ENCODE results near the gene MXRA8.
A peak's percentile ranks its signal among the peaks of the same experiment; 100 is the strongest.

Gene MXRA8

DNA sequence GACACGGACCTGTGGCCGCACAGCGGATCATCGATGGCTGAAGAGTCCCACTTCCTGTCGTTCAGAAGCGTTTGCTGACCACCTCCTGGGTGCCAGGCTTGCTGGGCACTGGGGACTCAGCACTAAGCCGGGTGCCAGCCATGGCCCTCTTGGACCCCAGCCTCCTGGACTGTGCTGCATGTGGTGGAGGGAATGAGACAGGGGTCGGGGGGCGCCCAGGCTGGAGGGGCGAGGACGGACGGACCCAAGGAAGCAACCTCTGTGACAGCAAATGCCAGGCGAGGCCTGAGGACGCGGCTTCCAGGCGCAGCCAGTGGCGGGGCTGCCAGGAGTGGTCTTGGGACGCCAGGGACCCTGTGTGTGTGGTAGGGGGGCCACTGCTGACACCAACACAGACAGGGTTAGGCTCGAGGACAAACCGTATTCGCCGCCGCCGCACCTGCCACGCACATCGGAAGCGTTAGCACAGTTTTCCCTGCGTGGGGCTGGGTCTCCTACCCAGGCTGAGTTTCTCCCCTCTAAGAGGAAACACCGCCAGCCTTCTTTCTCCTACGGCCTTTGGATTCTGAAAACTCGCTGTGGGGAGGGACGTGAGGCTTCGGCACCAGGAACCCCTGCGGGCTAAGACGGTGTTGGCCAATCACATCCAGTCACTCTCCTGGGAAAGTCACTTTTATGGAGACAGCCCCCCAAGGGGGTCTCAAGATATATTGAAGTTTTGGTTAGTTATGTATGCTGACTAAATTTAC lies 3.1 kb upstream of the MXRA8 start:
- TF ChIP-seq, protein P1, sequence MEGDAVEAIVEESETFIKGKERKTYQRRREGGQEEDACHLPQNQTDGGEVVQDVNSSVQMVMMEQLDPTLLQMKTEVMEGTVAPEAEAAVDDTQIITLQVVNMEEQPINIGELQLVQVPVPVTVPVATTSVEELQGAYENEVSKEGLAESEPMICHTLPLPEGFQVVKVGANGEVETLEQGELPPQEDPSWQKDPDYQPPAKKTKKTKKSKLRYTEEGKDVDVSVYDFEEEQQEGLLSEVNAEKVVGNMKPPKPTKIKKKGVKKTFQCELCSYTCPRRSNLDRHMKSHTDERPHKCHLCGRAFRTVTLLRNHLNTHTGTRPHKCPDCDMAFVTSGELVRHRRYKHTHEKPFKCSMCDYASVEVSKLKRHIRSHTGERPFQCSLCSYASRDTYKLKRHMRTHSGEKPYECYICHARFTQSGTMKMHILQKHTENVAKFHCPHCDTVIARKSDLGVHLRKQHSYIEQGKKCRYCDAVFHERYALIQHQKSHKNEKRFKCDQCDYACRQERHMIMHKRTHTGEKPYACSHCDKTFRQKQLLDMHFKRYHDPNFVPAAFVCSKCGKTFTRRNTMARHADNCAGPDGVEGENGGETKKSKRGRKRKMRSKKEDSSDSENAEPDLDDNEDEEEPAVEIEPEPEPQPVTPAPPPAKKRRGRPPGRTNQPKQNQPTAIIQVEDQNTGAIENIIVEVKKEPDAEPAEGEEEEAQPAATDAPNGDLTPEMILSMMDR (IDR thresholded peaks at IDR 0.05), result no peak
- no peak for TF ChIP-seq ZFX (IDR thresholded peaks at IDR 0.05; ENCODE audit: borderline replicate concordance)
- no peak overlapping the region for H3K27ac ChIP-seq

DNA sequence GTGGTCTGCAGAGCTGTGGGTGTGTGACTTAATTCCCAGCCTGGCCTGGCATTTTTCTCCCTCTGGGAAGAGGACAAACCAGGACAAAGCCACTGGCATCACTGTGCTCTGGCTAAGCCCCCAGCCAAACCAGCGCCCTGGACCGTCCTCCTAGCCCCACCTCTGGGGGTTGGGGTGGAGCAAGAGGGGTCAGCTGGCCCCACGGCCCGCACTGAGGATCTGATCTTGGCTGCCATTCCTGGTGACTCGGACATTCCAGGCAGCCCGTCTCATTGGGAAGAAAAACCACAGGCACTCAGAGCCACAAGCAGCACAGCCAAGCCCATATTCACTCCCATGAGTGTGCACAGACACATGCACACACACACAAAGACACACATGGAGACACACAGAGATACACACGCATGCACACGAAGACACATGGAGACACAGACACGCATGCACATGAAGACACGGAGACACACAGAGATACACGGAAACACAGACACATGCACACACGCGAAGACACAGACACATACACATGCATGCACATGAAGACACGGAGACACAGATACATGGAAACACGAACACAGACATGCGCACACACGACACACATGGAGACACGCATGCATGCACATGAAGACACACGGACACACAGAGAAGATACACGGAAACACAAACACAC lies 2.3 kb upstream of the MXRA8 start:
- H3K27ac ChIP-seq, result no peak overlapping the region
- TF ChIP-seq ZFX (IDR thresholded peaks at IDR 0.05; ENCODE audit: borderline replicate concordance), result no peak
- TF ChIP-seq, protein P1 (IDR thresholded peaks at IDR 0.05), result no peak

DNA sequence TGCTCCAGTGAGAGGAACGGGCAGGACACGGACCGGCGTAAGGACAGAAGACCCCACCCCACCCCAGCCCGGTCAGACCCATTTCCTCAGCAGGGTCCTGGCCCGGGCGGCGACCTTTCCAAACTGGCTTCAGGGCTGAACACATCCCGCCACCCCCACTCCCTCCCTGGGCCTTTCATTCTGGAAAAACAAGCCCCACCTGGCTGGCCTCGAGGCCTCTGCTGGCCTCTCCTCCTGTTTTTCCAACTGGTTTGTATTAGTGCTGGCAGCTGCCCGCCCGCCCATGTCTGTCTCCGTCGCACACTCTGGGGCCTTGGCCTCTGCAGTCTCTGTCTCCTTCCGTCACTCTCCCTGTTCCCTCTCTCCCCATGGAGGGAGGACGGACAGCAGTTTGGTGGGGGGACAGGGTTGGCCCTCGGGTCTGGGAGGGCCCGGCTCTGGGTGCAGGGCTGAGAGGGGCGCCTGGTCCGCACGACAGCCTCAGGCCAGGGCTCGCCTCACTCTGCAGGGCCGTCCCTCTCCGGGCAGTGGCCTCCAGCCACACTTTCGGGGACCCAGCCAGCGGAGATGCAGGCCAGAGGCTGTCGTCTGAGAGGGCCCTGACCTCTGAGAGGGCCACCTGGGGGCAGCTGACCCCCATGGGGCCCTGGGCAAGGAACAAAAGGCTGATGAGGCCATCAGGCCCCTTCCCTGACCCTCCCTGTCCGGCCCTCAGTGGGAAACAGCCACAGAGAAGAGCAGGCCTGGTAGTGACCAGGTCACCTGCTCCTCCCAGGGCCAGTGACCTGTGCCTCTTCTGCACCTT lies 1.5 kb upstream of the MXRA8 start:
- TF ChIP-seq, protein P1 (IDR thresholded peaks at IDR 0.05), result no peak
- no peak for TF ChIP-seq ZFX (IDR thresholded peaks at IDR 0.05; ENCODE audit: borderline replicate concordance)
- H3K27ac ChIP-seq, result no peak overlapping the region

DNA sequence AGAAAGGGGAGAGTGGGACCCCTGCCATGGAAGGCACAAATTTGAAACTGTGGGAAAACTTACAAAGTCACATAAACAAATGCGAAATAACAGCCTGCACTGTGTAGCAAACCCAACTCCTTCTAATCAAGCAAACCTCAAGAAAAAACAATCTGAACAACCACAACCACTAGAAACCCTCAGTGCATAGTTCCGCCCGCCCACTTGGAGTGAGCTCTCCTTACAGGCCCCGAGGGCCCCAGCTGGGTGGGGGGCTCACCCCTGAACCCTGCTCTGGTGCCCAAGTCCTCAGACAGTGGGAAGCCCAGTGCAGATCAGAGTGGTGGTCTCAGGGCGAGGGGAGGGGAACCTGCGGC lies 931 bp upstream of the MXRA8 start:
- no peak overlapping the region for H3K27ac ChIP-seq
- no peak for TF ChIP-seq ZFX (IDR thresholded peaks at IDR 0.05; ENCODE audit: borderline replicate concordance)
- TF ChIP-seq, protein P1 (IDR thresholded peaks at IDR 0.05), result no peak

DNA sequence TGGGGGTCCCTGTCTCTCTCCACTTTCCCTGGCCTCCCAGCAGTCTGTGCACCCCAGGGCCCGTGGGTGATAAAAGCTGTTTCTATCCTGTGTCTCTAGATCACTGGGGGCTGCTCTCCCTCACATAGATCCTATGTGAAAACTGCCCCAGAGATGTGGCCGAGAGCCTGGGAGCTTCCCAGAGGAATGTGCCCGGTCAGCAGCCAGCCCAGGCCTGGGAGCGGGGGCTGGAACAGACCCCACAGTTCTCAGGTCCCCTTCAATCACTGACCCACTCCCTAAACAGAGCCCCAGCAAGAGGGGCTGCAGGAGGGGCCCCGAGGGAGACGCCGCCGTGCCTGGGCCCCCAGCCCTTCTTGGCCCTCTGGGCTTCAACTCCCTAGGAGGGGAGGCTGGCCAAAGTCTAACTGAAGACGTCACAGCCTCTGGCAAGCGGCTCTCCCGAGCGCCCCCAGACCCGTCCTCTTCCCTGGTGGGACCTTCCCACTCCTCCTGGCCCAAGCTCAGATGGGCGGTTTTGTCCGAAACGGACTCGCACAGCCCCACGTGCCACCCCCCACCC lies 403 bp downstream of the MXRA8 start:
- TF ChIP-seq, protein P1 (IDR thresholded peaks at IDR 0.05), result no peak
- no peak for TF ChIP-seq ZFX (IDR thresholded peaks at IDR 0.05; ENCODE audit: borderline replicate concordance)
- peak overlapping the region; percentile 27; the same call in 1 of the 2 replicates for H3K27ac ChIP-seq

DNA sequence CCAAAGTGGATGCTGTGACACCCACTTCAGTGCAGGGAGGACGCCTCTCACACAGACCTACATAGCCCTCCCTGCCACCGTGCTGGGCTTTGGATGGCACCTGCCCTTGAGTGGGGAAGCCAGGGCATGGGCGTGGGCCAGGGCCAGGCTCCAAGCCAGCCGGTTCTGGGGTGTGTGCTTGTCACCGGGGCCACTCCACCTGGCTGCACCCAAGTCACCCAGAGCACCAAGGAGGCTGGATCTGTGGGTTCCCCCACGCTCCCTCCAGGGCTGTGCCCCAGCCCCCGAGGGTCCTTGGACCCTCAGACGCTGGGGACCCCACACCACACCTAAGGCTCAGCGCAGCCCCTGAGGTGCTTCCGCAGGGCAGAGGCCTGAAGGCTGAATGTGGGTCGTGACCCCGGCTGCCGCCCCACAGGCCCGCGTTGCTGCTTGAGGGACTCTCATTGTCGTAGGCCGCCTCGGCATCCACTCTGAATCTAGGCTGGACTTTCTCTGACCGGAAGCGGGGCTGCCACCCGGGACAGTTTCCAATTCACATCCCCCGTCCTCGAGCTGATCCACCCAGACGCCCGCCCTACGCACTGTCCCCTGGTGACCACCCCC lies 1.5 kb downstream of the MXRA8 start:
- TF ChIP-seq ZFX (IDR thresholded peaks at IDR 0.05; ENCODE audit: borderline replicate concordance), result no peak
- TF ChIP-seq, protein P1 (IDR thresholded peaks at IDR 0.05), result no peak
- no peak overlapping the region for H3K27ac ChIP-seq
